Brain microvascular endothelial cell (primary cell): ENCODE results near the gene SMAD7.

Source experiments
- DNase-seq: peaks from one replicate; pipeline ENCODE4 v3.0.0-alpha.2; 2020
- H3K27ac ChIP-seq: fragments of 250-450 bp; sonication (Bioruptor Pico); 2 replicates; pipeline ENCODE4 v1.5.1; 2020; ENCODE audit warnings: mild to moderate bottlenecking, moderate library complexity
- H3K27me3 ChIP-seq: fragments of 250-450 bp; sonication (Bioruptor Pico); replicated peaks from 2 replicates; pipeline ENCODE4 v1.5.1; 2020; ENCODE audit warnings: mild to moderate bottlenecking
- H3K36me3 ChIP-seq: fragments of 250-450 bp; sonication (Bioruptor Pico); replicated peaks from 2 replicates; pipeline ENCODE4 v1.5.1; 2020; ENCODE audit warnings: mild to moderate bottlenecking
- H3K4me3 ChIP-seq: 2 replicates; pipeline ENCODE4 v1.5.1; 2011; ENCODE audit warnings: low read depth, mild to moderate bottlenecking, control low read depth, low read length, moderate library complexity
- in situ Hi-C: cut with HindIII; loops from 2 replicates; pipeline ENCODE4 v1.10.0; 2017; ENCODE audit warnings: low sequenced_read_pairs, low pct_ligation_motif_present
- TF ChIP-seq, protein P1 (sequence below): IDR thresholded peaks from 2 replicates; pipeline ENCODE4 v1.5.1; 2011; ENCODE audit warnings: low read depth, mild to moderate bottlenecking, moderate library complexity, low read length, control low read depth, inconsistent platforms; ENCODE audit errors: missing control alignments

The SMAD7 gene

DNA sequence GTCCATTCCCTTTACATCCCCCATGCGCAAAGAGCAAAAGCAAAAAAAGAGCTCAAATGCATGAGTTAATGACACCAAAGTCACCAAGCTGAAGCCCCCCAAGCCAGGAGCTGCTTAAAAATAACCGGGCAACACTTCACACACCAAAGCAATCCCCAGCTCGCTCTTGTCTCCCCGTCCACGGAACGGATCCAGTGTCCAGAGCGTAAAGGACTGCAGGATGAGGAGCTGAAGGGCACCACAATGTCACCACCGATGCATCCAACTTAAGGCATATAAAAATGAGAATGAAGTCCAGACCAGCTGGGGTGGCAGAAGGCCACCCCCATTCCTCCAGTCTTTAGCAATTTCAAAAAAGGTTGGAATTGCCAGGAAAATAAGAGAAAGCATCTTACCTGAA lies 8.7 kb downstream of the SMAD7 start:
- Histone ChIP-seq H3K27me3 (no peaks in the 10 kb centered on the region), H3K4me3 (peak overlapping the region; percentile 27), H3K36me3 (peaks cover 56% of the 10 kb centered on the region), H3K27ac (peak overlapping the region; percentile 78)
- in situ Hi-C loops = no loop called here
- no peak for DNase-seq
- TF ChIP-seq, protein P1, sequence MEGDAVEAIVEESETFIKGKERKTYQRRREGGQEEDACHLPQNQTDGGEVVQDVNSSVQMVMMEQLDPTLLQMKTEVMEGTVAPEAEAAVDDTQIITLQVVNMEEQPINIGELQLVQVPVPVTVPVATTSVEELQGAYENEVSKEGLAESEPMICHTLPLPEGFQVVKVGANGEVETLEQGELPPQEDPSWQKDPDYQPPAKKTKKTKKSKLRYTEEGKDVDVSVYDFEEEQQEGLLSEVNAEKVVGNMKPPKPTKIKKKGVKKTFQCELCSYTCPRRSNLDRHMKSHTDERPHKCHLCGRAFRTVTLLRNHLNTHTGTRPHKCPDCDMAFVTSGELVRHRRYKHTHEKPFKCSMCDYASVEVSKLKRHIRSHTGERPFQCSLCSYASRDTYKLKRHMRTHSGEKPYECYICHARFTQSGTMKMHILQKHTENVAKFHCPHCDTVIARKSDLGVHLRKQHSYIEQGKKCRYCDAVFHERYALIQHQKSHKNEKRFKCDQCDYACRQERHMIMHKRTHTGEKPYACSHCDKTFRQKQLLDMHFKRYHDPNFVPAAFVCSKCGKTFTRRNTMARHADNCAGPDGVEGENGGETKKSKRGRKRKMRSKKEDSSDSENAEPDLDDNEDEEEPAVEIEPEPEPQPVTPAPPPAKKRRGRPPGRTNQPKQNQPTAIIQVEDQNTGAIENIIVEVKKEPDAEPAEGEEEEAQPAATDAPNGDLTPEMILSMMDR = no peak

DNA sequence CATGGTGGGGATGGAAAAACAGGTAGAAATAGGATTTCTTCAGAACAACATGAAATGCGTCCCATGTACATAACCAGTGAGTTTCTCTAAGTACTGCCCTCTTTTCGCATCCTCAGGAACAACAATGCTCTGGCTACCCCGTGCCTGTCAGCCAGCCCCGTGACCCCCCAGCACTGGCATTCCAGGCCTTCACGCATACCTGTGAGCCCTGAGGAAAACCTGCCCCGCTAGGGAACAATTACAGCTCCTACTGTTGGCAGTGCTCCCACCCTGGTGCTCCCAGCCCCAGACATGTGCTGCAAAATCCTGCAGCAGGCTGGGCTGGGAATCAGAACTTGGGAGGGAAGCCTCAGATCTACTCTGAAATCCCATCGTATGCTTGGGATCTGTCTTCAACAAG lies 9.1 kb downstream of the SMAD7 start:
- H3K27ac ChIP-seq = no peak overlapping the region
- DNase-seq = no peak
- in situ Hi-C loops = no loop called here
- H3K36me3 ChIP-seq = peaks cover 55% of the 10 kb centered on the region
- no peaks in the 10 kb centered on the region for H3K27me3 ChIP-seq
- peak overlapping the region; percentile 27 for H3K4me3 ChIP-seq
- TF ChIP-seq, protein P1 = no peak

DNA sequence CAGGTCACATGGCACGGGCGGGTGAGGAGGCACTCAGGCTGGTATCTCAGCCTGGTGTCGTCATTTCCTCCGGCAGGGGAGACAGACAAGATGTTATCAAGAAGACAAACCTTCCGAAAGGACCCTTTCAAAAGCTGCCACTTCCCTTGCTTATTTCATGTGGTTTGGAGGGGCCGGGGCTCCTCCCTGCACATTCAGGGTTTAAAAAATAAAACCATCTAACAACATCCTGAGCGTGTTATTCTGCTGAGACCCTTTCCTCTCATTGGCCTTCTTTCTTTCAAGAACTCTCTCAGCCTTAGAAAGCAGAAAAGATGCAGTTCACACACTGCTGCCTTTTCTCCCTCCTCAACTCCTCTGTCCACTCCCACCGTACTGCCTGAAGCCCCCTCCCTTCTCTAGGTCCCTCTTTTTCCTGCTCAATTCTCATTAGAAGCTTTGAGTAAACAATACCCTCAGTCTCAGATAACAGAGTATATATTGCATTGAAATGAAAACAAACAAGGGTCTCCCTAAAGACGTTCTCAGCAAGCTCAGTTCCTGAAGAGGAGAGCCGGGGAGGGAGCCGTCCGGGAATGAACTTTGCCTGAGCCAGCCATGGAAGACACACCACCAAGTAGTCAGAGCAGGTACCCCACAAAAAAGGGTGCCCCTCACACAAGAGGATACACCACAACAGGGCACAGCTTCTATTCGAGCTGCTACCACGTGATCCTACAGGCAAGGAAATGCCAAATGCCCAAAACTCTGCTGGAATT lies 9.7 kb downstream of the SMAD7 start:
- Histone ChIP-seq H3K27me3 (no peaks in the 10 kb centered on the region), H3K4me3 (peak overlapping the region; percentile 6), H3K36me3 (peaks cover 51% of the 10 kb centered on the region), H3K27ac (peak overlapping the region; percentile 4)
- in situ Hi-C loops = no loop called here
- TF ChIP-seq, protein P1 = no peak
- DNase-seq = no peak

DNA sequence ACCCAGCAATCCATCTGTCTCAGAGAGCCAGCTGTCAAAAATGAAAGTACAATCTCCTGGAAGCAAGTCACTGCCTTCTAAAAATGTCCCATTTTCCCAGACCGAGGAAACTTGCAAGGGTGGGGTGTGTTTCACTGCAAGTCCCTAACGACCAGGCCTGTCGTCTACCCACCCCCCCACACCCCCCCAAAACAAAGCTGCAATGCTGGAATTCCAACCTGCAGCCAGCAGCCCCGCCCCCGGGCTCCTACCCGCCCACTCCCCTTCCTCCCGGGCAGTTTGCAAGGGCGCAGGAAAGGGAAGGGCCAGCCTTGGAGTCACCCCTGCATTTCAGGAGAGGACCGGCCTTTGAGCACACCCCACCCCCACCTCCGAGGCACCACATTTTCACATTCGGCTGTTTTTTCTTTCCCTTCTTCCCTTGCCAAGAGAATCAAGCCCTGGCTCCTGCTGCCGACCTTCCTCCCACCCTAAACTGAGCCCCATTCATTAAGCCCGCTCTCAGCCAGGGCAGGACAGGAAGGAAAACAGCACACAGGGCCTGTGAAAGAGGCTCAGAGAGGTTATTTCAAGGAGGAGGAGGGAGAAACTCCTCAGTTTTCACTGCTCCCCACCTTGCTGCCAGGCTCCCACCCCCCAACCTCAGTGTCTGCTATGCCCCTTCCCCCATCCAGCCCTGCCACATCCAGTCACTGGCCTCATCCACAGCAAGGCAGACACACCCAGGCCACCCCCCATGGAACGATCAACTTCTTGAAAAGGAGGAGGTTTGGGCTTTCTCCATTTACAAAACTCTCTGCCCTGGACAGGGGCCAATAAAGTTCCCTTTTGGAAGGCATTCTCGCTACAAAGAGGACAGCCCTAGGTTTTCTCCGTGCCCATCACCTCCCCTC lies 11.3 kb downstream of the SMAD7 start:
- peaks cover 35% of the 10 kb centered on the region for H3K36me3 ChIP-seq
- TF ChIP-seq, protein P1 = no peak
- in situ Hi-C loops = no loop called here
- H3K27ac ChIP-seq = peak overlapping the region; percentile 50
- no peaks in the 10 kb centered on the region for H3K27me3 ChIP-seq
- H3K4me3 ChIP-seq = peak overlapping the region; percentile 9
- DNase-seq = no peak

DNA sequence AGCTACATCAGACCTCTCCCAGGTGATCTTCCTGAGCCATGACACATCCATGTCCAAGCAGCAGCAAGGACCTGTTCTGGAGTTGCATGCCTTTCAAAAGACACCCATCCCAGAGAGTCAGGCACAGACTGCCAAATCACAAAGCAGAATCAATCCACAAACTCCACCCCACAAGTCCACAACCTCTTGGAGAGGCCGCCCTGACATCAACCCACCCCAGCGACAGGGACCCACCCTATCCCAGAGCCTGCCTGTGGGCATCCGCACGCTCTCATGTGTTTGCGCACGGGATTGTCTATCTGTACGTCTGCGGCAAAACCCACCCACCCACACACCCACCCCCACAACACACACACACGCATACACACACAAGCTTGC lies 11.9 kb downstream of the SMAD7 start:
- Histone ChIP-seq H3K27me3 (no peaks in the 10 kb centered on the region), H3K4me3 (no peak overlapping the region), H3K36me3 (peaks cover 30% of the 10 kb centered on the region), H3K27ac (no peak overlapping the region)
- in situ Hi-C loops = no loop called here
- TF ChIP-seq, protein P1 = no peak
- DNase-seq = no peak
